Ishikawa (cell line): ENCODE results near the gene KIAA0319L.

ENCODE experiments used
- CEBPB ChIP-seq: IDR thresholded peaks from 2 replicates; pipeline ENCODE4 v1.6.1; 2012
- TAF1 ChIP-seq: IDR thresholded peaks from 2 replicates; pipeline ENCODE4 v1.6.1; 2012; ENCODE audit warnings: low read depth, mild to moderate bottlenecking
- YY1 ChIP-seq: IDR thresholded peaks from 2 replicates; pipeline ENCODE4 v1.6.1; 2012; ENCODE audit warnings: low read depth
- TF ChIP-seq, protein P1 (sequence below): IDR thresholded peaks from 2 replicates; pipeline ENCODE4 v1.6.1; 2012; ENCODE audit warnings: low read depth, mild to moderate bottlenecking

DNA sequence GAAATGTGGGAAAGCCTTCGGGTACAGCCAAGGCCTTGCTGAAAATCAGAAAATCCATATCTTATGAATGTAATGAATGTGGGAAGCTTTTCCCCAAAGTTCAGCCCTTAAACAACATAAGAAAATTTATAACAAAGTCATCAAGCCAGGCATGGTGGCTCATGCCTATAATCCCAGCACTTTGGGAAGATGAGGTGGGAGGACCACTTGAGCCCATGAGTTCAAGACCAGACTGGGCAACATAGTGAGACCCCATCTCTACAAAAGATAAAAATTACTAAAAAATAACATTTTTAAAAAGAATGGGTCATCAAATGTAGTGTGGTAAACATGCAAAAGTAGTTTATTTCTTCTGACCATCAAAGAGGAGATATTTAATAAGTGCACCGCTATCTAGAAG lies 45.9 kb downstream of the KIAA0319L start:
- TF ChIP-seq CEBPB (no peak), TAF1 (no peak), YY1 (no peak)
- TF ChIP-seq, protein P1, sequence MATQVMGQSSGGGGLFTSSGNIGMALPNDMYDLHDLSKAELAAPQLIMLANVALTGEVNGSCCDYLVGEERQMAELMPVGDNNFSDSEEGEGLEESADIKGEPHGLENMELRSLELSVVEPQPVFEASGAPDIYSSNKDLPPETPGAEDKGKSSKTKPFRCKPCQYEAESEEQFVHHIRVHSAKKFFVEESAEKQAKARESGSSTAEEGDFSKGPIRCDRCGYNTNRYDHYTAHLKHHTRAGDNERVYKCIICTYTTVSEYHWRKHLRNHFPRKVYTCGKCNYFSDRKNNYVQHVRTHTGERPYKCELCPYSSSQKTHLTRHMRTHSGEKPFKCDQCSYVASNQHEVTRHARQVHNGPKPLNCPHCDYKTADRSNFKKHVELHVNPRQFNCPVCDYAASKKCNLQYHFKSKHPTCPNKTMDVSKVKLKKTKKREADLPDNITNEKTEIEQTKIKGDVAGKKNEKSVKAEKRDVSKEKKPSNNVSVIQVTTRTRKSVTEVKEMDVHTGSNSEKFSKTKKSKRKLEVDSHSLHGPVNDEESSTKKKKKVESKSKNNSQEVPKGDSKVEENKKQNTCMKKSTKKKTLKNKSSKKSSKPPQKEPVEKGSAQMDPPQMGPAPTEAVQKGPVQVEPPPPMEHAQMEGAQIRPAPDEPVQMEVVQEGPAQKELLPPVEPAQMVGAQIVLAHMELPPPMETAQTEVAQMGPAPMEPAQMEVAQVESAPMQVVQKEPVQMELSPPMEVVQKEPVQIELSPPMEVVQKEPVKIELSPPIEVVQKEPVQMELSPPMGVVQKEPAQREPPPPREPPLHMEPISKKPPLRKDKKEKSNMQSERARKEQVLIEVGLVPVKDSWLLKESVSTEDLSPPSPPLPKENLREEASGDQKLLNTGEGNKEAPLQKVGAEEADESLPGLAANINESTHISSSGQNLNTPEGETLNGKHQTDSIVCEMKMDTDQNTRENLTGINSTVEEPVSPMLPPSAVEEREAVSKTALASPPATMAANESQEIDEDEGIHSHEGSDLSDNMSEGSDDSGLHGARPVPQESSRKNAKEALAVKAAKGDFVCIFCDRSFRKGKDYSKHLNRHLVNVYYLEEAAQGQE = no peak
